Mononuclear cell (primary cell): ENCODE data around the gene KRTAP5-3. TPM values are rescaled to one million over a fixed set of nuclear protein-coding genes. Genes with fewer than 3 reads are reported as not detected.

Experiments used
- H3K27me3 ChIP-seq: 2 replicates; pipeline ENCODE4 v1.6.0; 2011; ENCODE audit warnings: low read length, control low read depth; ENCODE audit not compliant: insufficient read depth
- H3K4me1 ChIP-seq: 2 replicates; pipeline ENCODE4 v1.5.1; 2011; ENCODE audit warnings: mild to moderate bottlenecking, low read length, control low read depth; ENCODE audit not compliant: insufficient read depth
- H3K4me3 ChIP-seq: 2 replicates; pipeline ENCODE4 v1.5.1; 2011; ENCODE audit warnings: mild to moderate bottlenecking, low read length, moderate library complexity
- H3K9me3 ChIP-seq: 2 replicates; pipeline ENCODE4 v1.5.1; 2011; ENCODE audit warnings: low read depth, mild to moderate bottlenecking, control low read depth, low read length
- total RNA-seq: library from RNA; depleted of rRNA; stranded (reverse); fragments of >200 nt; gene quantifications from one replicate; pipeline ENCODE4 v1.2.3, GENCODE V29; 2012

KRTAP5-3 gene, protein sequence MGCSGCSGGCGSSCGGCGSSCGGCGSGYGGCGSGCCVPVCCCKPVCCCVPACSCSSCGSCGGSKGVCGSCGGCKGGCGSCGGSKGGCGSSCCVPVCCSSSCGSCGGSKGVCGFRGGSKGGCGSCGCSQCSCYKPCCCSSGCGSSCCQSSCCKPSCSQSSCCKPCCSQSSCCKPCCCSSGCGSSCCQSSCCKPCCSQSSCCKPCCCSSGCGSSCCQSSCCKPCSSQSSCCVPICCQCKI
- total RNA-seq, result not detected

DNA sequence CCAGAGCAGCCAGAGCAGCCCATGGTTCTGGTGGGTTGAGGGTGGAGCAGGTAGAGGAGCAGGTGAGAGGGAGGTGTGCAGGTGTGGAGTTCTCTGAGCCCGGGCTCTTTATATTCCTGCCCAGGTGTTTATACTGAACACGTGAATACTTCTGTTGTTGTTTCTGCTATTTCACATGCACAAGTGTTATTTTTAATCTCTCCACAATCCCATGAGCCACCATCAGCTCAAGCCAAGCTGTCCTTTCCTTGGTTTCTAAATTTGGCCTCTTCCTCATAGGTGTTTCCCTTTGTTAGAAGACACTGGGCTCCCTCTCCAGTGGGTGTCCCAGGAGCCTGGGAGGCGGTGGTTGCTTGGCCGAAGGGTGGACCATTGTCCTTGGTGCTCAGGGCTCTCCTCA is at the start of gene KRTAP5-3:
KRTAP5-3 (minus strand) TSS at position 101 of the 400 bp plus-strand sequence; CDS start at position 23, 78 bp downstream.
- H3K9me3 ChIP-seq, result no peaks in the 10 kb centered on the region
- H3K27me3 ChIP-seq, result no peaks in the 10 kb centered on the region
- no peaks in the 10 kb centered on the region for H3K4me1 ChIP-seq
- no peak within 1 kb of the TSS for H3K4me3 ChIP-seq

DNA sequence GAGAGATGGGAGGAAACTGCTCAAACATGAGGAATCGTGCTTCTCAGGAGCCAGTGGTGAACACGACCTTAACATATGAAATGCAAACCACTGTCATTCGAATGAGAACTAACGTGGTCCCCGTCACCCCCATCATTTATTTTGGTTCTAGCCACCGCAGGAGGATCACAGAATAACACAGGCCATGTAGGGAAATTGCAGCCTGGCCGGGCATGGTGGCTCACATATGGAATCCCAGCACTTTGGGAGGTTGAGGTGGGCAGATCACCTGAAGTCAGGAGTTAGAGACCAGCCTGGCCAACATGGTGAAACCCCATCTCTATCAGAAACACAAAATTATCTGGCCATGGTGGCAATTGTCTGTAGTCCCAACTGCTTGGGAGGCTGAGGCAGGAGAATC is 48.4 kb upstream of the KRTAP5-3 start:
- peaks cover 3% of the 10 kb centered on the region for H3K27me3 ChIP-seq
- H3K4me1 ChIP-seq, result peaks cover 5% of the 10 kb centered on the region
- H3K9me3 ChIP-seq, result no peaks in the 10 kb centered on the region
- no peak overlapping the region for H3K4me3 ChIP-seq

DNA sequence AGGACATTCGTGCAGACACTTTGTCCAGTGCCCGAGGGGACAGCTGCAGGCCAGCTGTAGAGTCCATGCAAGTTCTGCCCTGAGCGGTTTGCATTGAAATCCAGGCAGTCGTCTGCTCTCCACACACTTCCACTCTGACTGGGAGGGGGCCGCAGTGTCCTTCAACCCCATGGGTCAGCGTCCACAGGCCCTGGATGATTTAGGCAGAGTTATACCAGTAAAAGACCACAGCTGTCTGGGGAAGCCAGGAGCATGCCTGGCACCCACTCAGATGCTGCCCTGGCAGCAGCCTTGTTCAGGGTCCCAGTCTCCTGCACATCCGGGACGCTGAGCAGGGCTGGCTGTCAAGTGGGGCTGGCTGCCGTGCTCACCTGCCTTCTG is 47.8 kb upstream of the KRTAP5-3 start:
- H3K9me3 ChIP-seq, result no peaks in the 10 kb centered on the region
- peaks cover 5% of the 10 kb centered on the region for H3K4me1 ChIP-seq
- no peak overlapping the region for H3K4me3 ChIP-seq
- peaks cover 3% of the 10 kb centered on the region for H3K27me3 ChIP-seq

DNA sequence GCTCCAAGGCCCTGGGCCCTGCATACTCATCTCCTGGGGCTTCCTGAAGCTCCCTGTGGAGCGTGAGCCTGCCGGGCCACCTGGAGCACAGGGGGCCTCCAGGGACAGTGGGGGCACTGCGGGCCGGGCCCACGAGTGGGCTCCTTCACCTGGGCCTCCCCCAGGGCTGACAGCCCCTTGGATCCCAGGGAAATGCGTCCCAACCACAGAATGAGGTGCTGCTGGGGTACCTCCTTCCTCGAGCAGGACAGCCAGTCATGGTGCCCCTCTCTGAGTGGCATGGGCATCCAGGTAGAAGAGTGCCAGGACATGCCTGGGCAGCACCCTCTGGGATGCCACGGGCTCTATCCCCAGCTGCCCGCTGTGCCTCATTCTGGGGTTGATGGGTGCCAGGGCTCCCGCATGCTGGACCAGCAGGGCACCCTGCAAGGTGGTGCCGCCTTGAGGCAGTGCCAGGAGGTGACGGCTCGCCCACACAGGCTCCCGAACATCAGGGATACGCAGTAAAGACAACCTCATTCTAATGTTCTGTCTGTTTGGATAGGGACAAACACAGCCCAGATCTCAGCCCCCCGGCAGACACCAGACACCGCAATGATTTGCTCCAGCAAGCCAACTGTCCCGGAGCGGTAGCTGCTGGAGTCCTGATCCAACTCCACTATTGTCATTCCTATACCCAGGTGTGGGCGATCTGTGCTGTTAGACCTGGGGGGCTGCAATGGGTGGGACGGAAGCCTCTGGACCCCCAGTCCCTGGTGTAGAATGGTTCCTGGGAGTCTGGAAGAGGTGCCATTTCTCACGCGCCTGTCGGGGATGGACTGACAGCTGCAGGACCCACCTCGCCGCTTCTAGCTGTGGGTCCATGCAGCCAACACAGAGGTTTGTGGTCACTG is 47.2 kb upstream of the KRTAP5-3 start:
- H3K27me3 ChIP-seq, result peaks cover 3% of the 10 kb centered on the region
- H3K4me3 ChIP-seq, result no peak overlapping the region
- no peaks in the 10 kb centered on the region for H3K9me3 ChIP-seq
- peaks cover 5% of the 10 kb centered on the region for H3K4me1 ChIP-seq

DNA sequence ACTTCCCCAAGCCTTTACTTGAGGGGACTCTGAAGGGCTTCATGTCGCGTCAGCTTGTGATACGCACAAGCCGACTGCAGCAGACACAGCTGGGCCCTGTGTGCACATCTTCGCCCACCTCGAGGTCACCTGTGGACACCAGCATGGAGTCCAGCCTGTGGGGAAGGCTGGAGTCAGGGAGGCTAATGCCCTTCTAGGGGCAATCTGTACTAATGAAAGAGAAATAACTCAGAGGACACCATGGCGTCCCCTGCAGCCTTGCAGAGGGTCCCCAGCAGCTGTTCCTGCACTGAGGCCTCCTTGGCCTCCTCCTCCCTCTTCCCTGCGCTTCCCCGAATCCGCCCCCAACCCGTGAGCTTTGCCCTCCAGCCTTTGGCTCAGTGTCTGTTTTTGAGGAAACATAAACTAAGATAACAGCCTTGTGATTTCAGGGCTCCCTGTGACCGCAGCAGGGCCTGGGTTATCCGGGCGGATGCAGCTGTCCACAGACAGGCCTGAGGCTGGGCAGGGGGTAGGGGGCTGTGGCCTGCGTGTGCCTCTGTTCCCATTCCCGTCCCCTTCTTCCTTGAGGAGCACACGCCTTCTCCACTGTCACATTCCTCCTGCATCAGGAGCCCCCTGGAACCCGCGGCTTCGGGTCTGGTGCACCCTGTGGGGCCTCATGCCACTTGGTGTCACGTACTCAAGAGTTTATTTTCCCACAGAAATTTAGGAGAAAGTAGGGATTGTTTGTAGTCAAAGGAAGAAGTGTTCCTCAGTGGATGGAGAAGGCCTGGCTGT is 46.3 kb upstream of the KRTAP5-3 start:
- H3K27me3 ChIP-seq, result peaks cover 3% of the 10 kb centered on the region
- no peaks in the 10 kb centered on the region for H3K9me3 ChIP-seq
- peaks cover 5% of the 10 kb centered on the region for H3K4me1 ChIP-seq
- H3K4me3 ChIP-seq, result no peak overlapping the region

DNA sequence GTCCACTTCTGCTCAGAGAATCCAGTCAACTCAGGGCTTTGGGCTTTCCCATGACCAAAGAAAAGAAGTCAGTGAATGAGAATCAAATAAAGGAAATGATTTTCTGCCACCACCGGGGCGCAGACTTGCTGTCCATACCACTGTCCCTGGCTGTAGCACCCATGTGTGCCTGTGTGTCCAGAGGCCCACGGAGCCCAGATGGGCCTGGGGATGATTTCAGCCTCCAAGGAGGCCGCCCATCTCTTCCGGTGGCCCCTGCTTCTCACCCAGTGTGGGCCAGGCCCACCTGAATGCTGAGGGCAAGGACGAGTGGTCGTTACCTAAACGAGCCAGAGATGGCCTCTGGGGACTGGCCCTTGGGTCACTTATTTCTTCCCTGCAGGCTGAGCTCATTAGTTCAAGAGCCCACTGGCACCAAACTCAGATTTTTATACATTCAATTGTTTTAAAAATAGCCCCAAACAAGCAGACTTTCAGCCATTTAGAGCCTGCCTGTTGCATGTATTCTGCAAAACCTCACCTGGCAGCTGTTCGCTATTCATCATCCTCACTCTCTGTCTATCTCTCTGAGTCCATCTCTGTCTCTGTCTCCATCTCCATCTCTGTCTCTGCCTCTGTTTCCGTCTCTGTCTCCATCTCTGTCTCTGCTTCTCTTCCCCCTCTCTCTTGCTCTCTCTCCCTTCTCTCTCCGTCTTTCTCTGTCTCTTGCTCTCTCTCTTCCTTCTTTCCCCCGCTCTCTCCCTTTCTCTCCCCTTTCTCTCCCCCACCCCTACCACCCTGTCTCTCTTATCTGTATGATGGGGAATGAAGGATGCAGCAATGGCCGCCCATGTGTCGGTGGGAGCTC is 45.5 kb upstream of the KRTAP5-3 start:
- Histone ChIP-seq H3K4me1 (peaks cover 5% of the 10 kb centered on the region), H3K9me3 (no peaks in the 10 kb centered on the region), H3K4me3 (no peak overlapping the region), H3K27me3 (peaks cover 3% of the 10 kb centered on the region)

DNA sequence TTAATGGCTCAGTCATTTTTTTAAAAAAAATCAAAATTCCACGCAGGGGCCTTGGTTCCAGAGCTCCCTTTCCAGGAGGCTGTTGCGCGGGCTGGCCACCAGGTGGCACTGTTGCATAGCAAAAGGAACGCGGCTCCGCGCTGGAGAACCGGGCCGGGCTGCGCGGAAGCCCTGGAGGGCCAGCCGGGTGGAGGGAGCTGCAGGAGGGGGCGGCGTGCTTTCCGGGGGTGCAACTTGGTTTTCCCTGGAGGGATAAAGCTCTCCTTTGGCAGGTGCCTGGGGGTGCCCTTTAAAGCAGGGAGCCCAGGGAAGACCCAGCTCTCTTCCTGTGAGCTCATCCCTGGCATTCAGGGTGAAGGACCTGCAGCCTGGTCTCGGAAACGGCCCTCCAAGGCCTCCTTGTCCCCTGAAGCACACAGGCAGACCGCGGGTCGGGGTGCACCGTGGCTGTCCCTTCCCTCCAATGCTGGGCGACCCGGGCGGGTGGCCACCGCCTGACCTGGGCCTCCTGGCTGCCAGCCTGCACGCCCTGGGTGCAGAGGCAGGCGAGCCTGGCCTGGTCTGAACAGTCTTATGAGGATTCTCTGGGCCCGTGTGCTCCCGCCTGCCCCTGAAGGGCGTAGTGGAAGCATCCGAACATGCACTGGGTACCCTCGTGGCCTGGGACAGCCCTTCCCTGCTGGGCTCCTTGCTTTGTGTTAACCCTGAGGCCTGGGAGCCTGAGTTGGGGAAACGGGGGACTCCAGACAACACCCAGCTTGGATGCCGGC is 44.7 kb upstream of the KRTAP5-3 start:
- H3K4me1 ChIP-seq, result peaks cover 5% of the 10 kb centered on the region
- H3K9me3 ChIP-seq, result no peaks in the 10 kb centered on the region
- H3K4me3 ChIP-seq, result no peak overlapping the region
- peaks cover 3% of the 10 kb centered on the region for H3K27me3 ChIP-seq

DNA sequence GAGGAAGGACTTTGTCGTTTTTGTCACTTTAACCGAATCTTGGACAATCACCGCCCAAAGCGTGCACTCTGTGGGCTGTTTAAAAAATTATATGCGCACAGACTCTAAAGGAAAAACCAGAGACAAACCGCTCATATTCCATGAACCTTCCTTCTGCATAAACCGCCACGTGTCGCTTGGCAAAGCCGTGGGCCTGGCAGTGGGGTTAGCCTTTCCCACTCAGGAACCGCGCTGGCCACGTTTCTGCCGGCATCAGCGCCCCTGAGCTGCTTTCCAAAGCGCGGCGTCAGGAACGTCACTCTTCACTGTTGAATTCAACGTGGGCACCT is 44.1 kb upstream of the KRTAP5-3 start:
- no peaks in the 10 kb centered on the region for H3K9me3 ChIP-seq
- peaks cover 3% of the 10 kb centered on the region for H3K27me3 ChIP-seq
- H3K4me3 ChIP-seq, result no peak overlapping the region
- H3K4me1 ChIP-seq, result peaks cover 5% of the 10 kb centered on the region

DNA sequence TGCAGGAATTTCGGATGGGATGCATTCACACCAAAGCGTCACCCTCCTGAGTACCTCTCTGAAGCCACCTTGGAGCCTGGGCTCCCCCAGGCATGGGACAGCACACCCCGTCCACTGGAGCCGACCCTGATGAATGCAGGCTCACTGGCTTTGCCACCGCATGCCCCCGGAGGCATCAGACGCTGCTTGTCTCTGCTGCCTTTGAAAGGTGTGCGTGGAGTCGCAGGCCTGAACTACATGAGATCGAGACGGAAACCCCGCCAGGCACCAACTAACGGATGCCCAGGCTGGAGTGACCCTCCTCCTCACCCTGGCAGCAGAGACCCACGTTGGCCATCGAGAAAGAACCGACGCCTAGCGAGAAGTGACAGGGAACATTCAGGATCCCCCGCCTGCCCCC is 43.8 kb upstream of the KRTAP5-3 start:
- Histone ChIP-seq H3K4me3 (no peak overlapping the region), H3K27me3 (peaks cover 3% of the 10 kb centered on the region), H3K9me3 (no peaks in the 10 kb centered on the region), H3K4me1 (peaks cover 5% of the 10 kb centered on the region)

DNA sequence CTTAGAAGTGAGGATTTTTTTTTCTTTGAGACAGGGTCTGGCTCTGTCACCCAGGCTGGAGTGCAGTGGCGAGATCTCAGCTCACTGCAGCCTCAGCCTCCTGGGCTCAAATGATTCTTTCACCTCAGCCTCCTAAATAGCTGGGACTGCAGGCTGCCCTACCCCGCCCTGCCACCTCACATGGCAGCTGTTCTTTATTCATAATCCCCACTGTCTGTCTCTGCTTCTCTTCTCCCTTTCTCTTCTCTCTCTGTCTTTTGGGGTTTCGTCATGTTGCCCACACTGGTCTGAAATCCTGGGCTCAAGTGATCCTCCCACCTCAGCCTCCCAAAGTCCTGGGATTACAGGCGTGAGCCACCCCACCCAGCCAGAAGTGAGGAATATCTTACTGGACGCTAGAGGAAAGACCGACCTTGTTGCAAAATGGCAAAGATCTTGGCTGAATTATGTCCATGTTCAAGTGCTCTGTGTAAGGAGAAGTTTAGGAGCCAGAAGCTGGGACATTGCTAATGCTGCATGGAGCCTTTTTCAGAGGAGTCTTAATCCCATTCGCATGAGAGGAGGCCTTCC is 43.2 kb upstream of the KRTAP5-3 start:
- peaks cover 3% of the 10 kb centered on the region for H3K27me3 ChIP-seq
- peaks cover 5% of the 10 kb centered on the region for H3K4me1 ChIP-seq
- no peak overlapping the region for H3K4me3 ChIP-seq
- no peaks in the 10 kb centered on the region for H3K9me3 ChIP-seq

DNA sequence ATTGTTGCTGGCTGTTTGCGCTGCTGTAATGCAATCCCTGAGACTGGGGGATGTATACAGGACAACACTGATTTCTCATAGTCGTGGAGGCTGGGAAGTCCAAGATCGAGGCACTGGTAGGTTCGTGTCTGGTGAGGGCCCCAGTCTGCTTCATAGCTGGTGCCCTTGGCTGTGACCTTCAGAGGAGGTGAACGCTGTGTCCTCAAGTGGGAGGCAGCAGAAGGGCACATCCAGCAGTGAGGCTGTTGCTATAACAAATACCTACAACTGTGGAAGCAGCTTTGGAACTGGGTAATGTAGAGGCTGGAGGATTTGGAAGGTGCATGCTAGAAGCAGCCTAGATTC is 42.6 kb upstream of the KRTAP5-3 start:
- Histone ChIP-seq H3K27me3 (peaks cover 3% of the 10 kb centered on the region), H3K4me3 (no peak overlapping the region), H3K4me1 (peaks cover 5% of the 10 kb centered on the region), H3K9me3 (no peaks in the 10 kb centered on the region)

DNA sequence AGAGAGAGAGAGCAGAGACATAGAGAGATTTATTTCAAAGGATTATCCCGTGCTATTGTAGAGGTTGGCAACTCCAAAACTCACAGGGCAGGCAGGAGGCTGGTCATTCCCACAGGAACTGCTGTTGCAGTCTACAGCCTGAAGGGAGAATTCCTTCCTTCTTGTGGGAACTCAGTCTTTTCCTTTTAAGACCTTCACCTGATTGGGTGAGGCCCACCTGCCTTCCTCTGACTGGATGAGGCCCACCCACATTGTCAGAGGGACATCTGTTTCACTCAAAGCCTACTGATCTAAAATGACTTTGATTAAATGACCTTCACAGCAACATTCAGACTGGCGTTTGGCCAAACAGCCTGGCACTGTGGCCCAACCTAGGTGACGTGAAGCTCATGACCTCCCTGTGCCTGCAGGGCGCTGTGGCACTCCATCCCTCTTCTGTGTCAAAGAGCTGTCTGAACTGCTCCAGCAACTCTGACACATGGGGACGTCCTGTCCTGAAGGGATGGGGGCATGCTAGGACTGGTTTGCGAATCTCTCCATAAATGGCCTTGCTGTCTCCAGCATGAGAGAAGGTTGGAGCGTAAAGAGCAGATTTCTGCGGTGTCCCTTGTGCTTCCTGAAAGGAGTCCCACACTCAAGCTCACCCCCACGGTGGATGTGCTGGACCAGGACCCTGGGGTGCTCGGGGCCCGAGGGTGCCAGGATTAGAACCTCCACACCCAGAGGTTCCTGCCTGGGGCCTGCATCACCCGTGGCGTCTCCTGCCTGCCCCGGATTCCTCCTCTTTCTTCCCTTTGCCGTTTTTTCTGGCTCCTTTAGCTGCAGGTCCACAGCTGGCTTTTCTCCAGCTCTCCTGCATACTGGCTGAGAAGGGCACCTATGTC is 42.0 kb upstream of the KRTAP5-3 start:
- Histone ChIP-seq H3K4me3 (no peak overlapping the region), H3K4me1 (peaks cover 5% of the 10 kb centered on the region), H3K9me3 (no peaks in the 10 kb centered on the region), H3K27me3 (peaks cover 3% of the 10 kb centered on the region)
